Measurements from ENCODE around the gene PFKFB2. TPM values are rescaled to one million over a fixed set of nuclear protein-coding genes. Genes with fewer than 3 reads are reported as not detected.
A peak's percentile ranks its signal among the peaks of the same experiment; 100 is the strongest.

The PFKFB2 gene
- total RNA-seq, 1 donor from 2014 or later: 10.0 TPM

- no peaks in the 10 kb centered on the region for H3K79me2 ChIP-seq (ENCODE audit: low read depth)
- H4K20me1 ChIP-seq (ENCODE audit: low read depth): no peaks in the 10 kb centered on the region
- no peak overlapping the region for H3K4me3 ChIP-seq
- no peaks in the 10 kb centered on the region for H3K27me3 ChIP-seq
- no peaks in the 10 kb centered on the region for H3K9me3 ChIP-seq (ENCODE audit: low read depth)
- H3K27me3 Mint-ChIP-seq (ENCODE audit: insufficient read depth, low read depth): peaks cover 4% of the 10 kb centered on the region
- H3K27ac ChIP-seq: no peak overlapping the region
- no peaks in the 10 kb centered on the region for H3K36me3 Mint-ChIP-seq
- peak overlapping the region; percentile 54 for H3K4me2 ChIP-seq
- H2AFZ ChIP-seq (replicated peaks): peak overlapping the region; percentile 66
- H3K36me3 ChIP-seq: no peaks in the 10 kb centered on the region
- no peak overlapping the region for H3K4me3 Mint-ChIP-seq
- TF ChIP-seq EZH2phosphoT487 (IDR thresholded peaks at IDR 0.05) (no peak), CTCF (IDR thresholded peaks at IDR 0.05) (no peak), EZH2 (IDR thresholded peaks at IDR 0.05) (no peak)
- no peaks in the 10 kb centered on the region for H3F3A ChIP-seq (ENCODE audit: low read depth)
- no peak overlapping the region for H3K27ac Mint-ChIP-seq
- H3K9me3 Mint-ChIP-seq: no peaks in the 10 kb centered on the region
- H3K4me1 Mint-ChIP-seq: peaks cover 16% of the 10 kb centered on the region
- peak; percentile 22 for DNase-seq (ENCODE audit: low spot score)
- H3K9ac ChIP-seq: no peak overlapping the region
- peaks cover 7% of the 10 kb centered on the region for H3K4me1 ChIP-seq
Observed at GRCh38 chr1:207025146-207025880, 27.8 kb upstream of the PFKFB2 start.

GRCh38 chr1:207026104-207026534, 27.0 kb upstream of the PFKFB2 start:
- H3K4me2 ChIP-seq: no peak overlapping the region
- peaks cover 7% of the 10 kb centered on the region for H3K4me1 ChIP-seq
- Mint-ChIP-seq H3K27me3 (ENCODE audit: insufficient read depth, low read depth) (peaks cover under 1% of the 10 kb centered on the region), H3K9me3 (no peaks in the 10 kb centered on the region), H3K27ac (no peak overlapping the region), H3K4me1 (peaks cover 16% of the 10 kb centered on the region), H3K4me3 (no peak overlapping the region), H3K36me3 (no peaks in the 10 kb centered on the region)
- no peaks in the 10 kb centered on the region for H3F3A ChIP-seq (ENCODE audit: low read depth)
- H3K9me3 ChIP-seq (ENCODE audit: low read depth): no peaks in the 10 kb centered on the region
- no peak overlapping the region for H3K27ac ChIP-seq
- no peak for DNase-seq (ENCODE audit: low spot score)
- no peaks in the 10 kb centered on the region for H3K79me2 ChIP-seq (ENCODE audit: low read depth)
- no peaks in the 10 kb centered on the region for H3K27me3 ChIP-seq
- no peaks in the 10 kb centered on the region for H4K20me1 ChIP-seq (ENCODE audit: low read depth)
- no peaks in the 10 kb centered on the region for H3K36me3 ChIP-seq
- H3K4me3 ChIP-seq: no peak overlapping the region
- TF ChIP-seq EZH2 (IDR thresholded peaks at IDR 0.05) (no peak), CTCF (IDR thresholded peaks at IDR 0.05) (no peak), EZH2phosphoT487 (IDR thresholded peaks at IDR 0.05) (no peak)
- no peak overlapping the region for H2AFZ ChIP-seq (replicated peaks)
- no peak overlapping the region for H3K9ac ChIP-seq

DNA sequence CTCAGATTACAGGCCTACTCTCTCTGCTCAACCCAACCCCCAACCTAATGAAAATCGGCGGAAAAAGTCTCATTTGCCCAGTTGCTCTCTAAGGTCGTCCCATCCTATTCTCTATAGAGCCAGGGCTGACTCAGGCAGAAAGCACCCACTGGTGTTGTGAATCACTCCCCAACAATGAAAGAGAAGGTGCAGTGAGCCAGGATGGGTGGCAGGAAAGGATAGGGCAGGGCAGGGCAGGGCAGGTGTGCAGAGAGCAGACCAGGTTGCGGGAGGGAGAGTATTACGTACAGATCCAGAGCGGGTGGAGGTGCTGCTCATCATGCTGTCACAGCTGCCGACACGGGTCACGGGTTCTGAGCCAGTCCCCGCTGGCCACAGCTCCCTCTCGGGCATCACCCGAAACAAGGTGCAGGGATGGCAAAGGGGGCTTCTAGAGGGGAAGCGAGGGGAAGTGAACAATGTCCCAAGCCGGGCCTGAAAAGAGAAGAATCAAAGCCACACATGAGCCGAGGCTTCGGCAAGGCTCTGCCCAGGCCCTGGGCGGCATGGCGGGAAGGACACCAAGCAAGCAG, 25.8 kb upstream of the PFKFB2 start:
- Histone ChIP-seq H3K27me3 (no peaks in the 10 kb centered on the region), H2AFZ (replicated peaks) (no peak overlapping the region), H4K20me1 (ENCODE audit: low read depth) (no peaks in the 10 kb centered on the region), H3K4me2 (no peak overlapping the region), H3K79me2 (ENCODE audit: low read depth) (no peaks in the 10 kb centered on the region), H3K9me3 (ENCODE audit: low read depth) (no peaks in the 10 kb centered on the region), H3K36me3 (no peaks in the 10 kb centered on the region), H3K4me3 (no peak overlapping the region), H3K9ac (no peak overlapping the region), H3K4me1 (peaks cover 8% of the 10 kb centered on the region), H3K27ac (no peak overlapping the region), H3F3A (ENCODE audit: low read depth) (no peaks in the 10 kb centered on the region)
- Mint-ChIP-seq H3K27ac (no peak overlapping the region), H3K4me3 (no peak overlapping the region), H3K36me3 (no peaks in the 10 kb centered on the region), H3K27me3 (ENCODE audit: insufficient read depth, low read depth) (peaks cover 6% of the 10 kb centered on the region), H3K4me1 (peaks cover 16% of the 10 kb centered on the region), H3K9me3 (no peaks in the 10 kb centered on the region)
- TF ChIP-seq EZH2phosphoT487 (IDR thresholded peaks at IDR 0.05): no peak
- TF ChIP-seq EZH2 (IDR thresholded peaks at IDR 0.05): no peak
- TF ChIP-seq CTCF (IDR thresholded peaks at IDR 0.05): no peak
- no peak for DNase-seq (ENCODE audit: low spot score)

All from neural progenitor cell (in vitro differentiated cells).